Endothelial cell of umbilical vein (primary cell): Measurements from ENCODE around the gene SPNS2.

Source experiments
- CTCF ChIP-seq, 2 donors: IDR thresholded peaks; 1 replicate in 1 of 2; 2 replicates in 1 of 2; pipeline ENCODE4 v1.5.1; 2011; ENCODE audit warnings: low read length in 2 of 2, mild to moderate bottlenecking in 2 of 2, moderate library complexity in 2 of 2, control low read depth in 1 of 2, inconsistent platforms in 1 of 2, low read depth in 1 of 2; ENCODE audit not compliant: insufficient read depth in 1 of 2; ENCODE audit errors: extremely low read depth in 1 of 2
- EZH2 ChIP-seq: IDR thresholded peaks from 2 replicates; pipeline ENCODE4 v1.6.1; 2012; ENCODE audit warnings: borderline replicate concordance, low read depth, mild to moderate bottlenecking, moderate library complexity, low read length, inconsistent platforms; ENCODE audit not compliant: severe bottlenecking
- POLR2A ChIP-seq: IDR thresholded peaks from 2 replicates; pipeline ENCODE4 v1.6.1; 2012; ENCODE audit warnings: low read depth, mild to moderate bottlenecking, control low read depth, low read length
- POLR2AphosphoS5 ChIP-seq: IDR thresholded peaks from 2 replicates; pipeline ENCODE4 v1.6.1; 2012; ENCODE audit warnings: low read depth, mild to moderate bottlenecking, control low read depth, low read length, moderate library complexity; ENCODE audit not compliant: insufficient read depth
- TF ChIP-seq, protein P1 (sequence below): IDR thresholded peaks from 2 replicates; pipeline ENCODE4 v1.6.1; 2011; ENCODE audit not compliant: insufficient read depth, insufficient read length

GRCh38 chr17:4487820-4488716 is 10.6 kb upstream of the SPNS2 start:
- TF ChIP-seq POLR2A = no peak
- TF ChIP-seq CTCF (IDR thresholded peaks at IDR 0.05; ENCODE audit: extremely low read depth in 1 of 2, insufficient read depth in 1 of 2, low read depth in 1 of 2, low read length in 2 of 2) = no peak
- TF ChIP-seq, protein P1, sequence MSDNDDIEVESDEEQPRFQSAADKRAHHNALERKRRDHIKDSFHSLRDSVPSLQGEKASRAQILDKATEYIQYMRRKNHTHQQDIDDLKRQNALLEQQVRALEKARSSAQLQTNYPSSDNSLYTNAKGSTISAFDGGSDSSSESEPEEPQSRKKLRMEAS = no peak
- no peak for TF ChIP-seq EZH2
- no peak for TF ChIP-seq POLR2AphosphoS5
